Suprapubic skin (tissue), 4 donors: ENCODE data around the gene SPATA9.

ENCODE experiments used
- CTCF ChIP-seq, 2 donors: fragments of 200-600 bp in 1 of 2; fragments of 450-650 bp in 1 of 2; sonication (generic) in 1 of 2; IDR thresholded peaks; one replicate each; pipeline ENCODE4 v1.5.1; 2016 to 2019; ENCODE audit warnings: antibody characterized with exemption in 2 of 2, mild to moderate bottlenecking in 1 of 2, moderate library complexity in 1 of 2
- EP300 ChIP-seq: sonication (generic); formaldehyde crosslinking; IDR thresholded peaks from one replicate; pipeline ENCODE4 v1.6.1; 2017; ENCODE audit warnings: antibody characterized with exemption
- POLR2A ChIP-seq, 2 donors: fragments of 450-650 bp; IDR thresholded peaks; one replicate each; pipeline ENCODE4 v1.6.1; 2017; ENCODE audit warnings: antibody characterized with exemption in 2 of 2, mild to moderate bottlenecking in 2 of 2, moderate library complexity in 2 of 2
- POLR2AphosphoS5 ChIP-seq, 3 donors: sonication (generic); formaldehyde crosslinking; IDR thresholded peaks; one replicate each; pipeline ENCODE4 v1.6.1; 2017; ENCODE audit warnings: antibody characterized with exemption in 3 of 3

- TF ChIP-seq POLR2AphosphoS5 (IDR thresholded peaks at IDR 0.05) = no peak
- no peak for TF ChIP-seq EP300
- no peak for TF ChIP-seq POLR2A (IDR thresholded peaks at IDR 0.05)
- no peak for TF ChIP-seq CTCF (IDR thresholded peaks at IDR 0.05)
Measured at GRCh38 chr5:95647886-95648860, 34.6 kb downstream of the SPATA9 start.
